Heart left ventricle (tissue), 16 donors: Measurements from ENCODE around the gene MEGF10. TPM values are rescaled to one million over a fixed set of nuclear protein-coding genes. Genes with fewer than 3 reads are reported as not detected.
A peak's percentile ranks its signal among the peaks of the same experiment; 100 is the strongest.

Experiments
- ATAC-seq, 4 donors: fragments of 200-7000 bp; cut with Tn5 transposase; one replicate each; pipeline ENCODE4 v1.9.1; 2020 to 2022; ENCODE audit warnings: moderate library complexity in 4 of 4, mild to moderate bottlenecking in 3 of 4, moderate number of reproducible peaks in 1 of 4
- DNase-seq, 5 donors: peaks; one replicate each; pipeline ENCODE4 v3.0.0-alpha.2; 2020
- H3K27ac ChIP-seq, 12 donors: fragments of 200-600 bp; sonication (generic) in 4 of 12; one replicate each; pipeline versions ENCODE4 v1.5.0 to v1.8.0; 2016 to 2022; ENCODE audit warnings: mild to moderate bottlenecking in 2 of 12
- H3K27me3 ChIP-seq, 9 donors: fragments of 200-600 bp; sonication (generic) in 2 of 9; one replicate each; pipeline versions ENCODE4 v1.5.1 to v1.8.0; 2016 to 2022; ENCODE audit warnings: mild to moderate bottlenecking in 3 of 9
- H3K36me3 ChIP-seq, 9 donors: fragments of 200-600 bp; sonication (generic) in 2 of 9; one replicate each; pipeline versions ENCODE4 v1.5.0 to v1.8.0; 2018 to 2022; ENCODE audit warnings: mild to moderate bottlenecking in 2 of 9
- H3K4me1 ChIP-seq, 12 donors: fragments of 200-600 bp; sonication (generic) in 4 of 12; one replicate each; pipeline versions ENCODE4 v1.5.0 to v1.8.0; 2016 to 2022; ENCODE audit warnings: mild to moderate bottlenecking in 3 of 12
- H3K4me3 ChIP-seq, 12 donors: fragments of 200-600 bp; sonication (generic) in 4 of 12; one replicate each; pipeline versions ENCODE4 v1.5.0 to v1.8.0; 2017 to 2022; ENCODE audit warnings: mild to moderate bottlenecking in 9 of 12, moderate library complexity in 4 of 12
- H3K9me3 ChIP-seq, 12 donors: fragments of 200-600 bp; sonication (generic) in 4 of 12; one replicate each; pipeline versions ENCODE4 v1.5.0 to v1.8.0; 2016 to 2022; ENCODE audit warnings: mild to moderate bottlenecking in 1 of 12
- CTCF ChIP-seq, 12 donors: fragments of 200-600 bp; sonication (generic) in 4 of 12; IDR thresholded peaks; one replicate each; pipeline versions ENCODE4 v1.5.0 to v1.8.0; 2018 to 2022; ENCODE audit warnings: antibody characterized with exemption in 12 of 12, mild to moderate bottlenecking in 5 of 12
- POLR2A ChIP-seq, 2 donors: fragments of 450-650 bp; IDR thresholded peaks; one replicate each; pipeline ENCODE4 v1.6.1; 2017; ENCODE audit warnings: antibody characterized with exemption in 2 of 2, mild to moderate bottlenecking in 2 of 2, moderate library complexity in 2 of 2
- WGBS, 4 donors: extraction: QIAGEN DNeasy Blood & Tissue Kit in 2 of 4; methylation state at CpG; one replicate each; pipeline versions ENCODE4 v1.1.5 to v1.1.7; 2013 to 2018; 5-methylcytosine and 5-hydroxymethylcytosine counted together
- intact Hi-C, 10 donors: fragments of 100-400 bp; cut with DNase I; formaldehyde crosslinking; loops; one replicate each; pipeline versions ENCODE4 v1.11.1 to v1.14.2; 2022
- polyA plus RNA-seq, 2 donors: library from polyadenylated mRNA; stranded (reverse); fragments of 200-250 nt; gene quantifications; one replicate each; pipeline ENCODE4 v1.2.3, GENCODE V29; 2013
- total RNA-seq, 9 donors: library from RNA; depleted of rRNA in 2 of 9; stranded (reverse); fragments of >200 nt in 2 of 9; fragmentation: NEBNext Ultra II Directional in 3 of 9; extraction: Animal tissue kit (Norgen Biotek cat#: 25700) in 3 of 9; gene quantifications; one replicate each; pipeline versions ENCODE4 v1.1.0 to v1.2.4, GENCODE V29; 2016 to 2023
- donor health status: ischemic (EF 13 %, LVEDD 7.1; RV severe dilation, severe dysfunction).
- donor health status: healthy with polysubstance abuse.
- donor health status: DM: no; HTN: yes; CAD: no.
- donor health status: DM: no; HTN: no; CAD: no.
- donor health status: ischemic (EF 25% LVEDD 6.9; RV normal size, moderate dysfunction).
- donor health status: ischemic (EF 25% LVEDD 5.7; RV mildly dilated, moderate dysfunction).
- donor health status: healthy.
- donor health status: DM: yes; HTN: yes; CAD: no.
- donor health status: ischemic (EF 35%, LVEDD 5.7; RV mildly dilated, moderate dysfunction).
- donor health status: nonischemic (EF 11% LVEDD 7.7; RV severe dilation, severe dysfunction).
- donor health status: DM: yes; HTN: yes; CAD: no.
- donor health status: PGD.
- donor health status: ischemic (EF 29% LVEDD 5.4; RV normal size, mild dysfunction).
- donor health status: nonischemic (EF 23%, LVEDD 6.1; RV moderate dilation, normal function).

The MEGF10 gene
- total and polyA plus RNA-seq, 11 donors: 0.04 to 1.3 (median 0.32) TPM

- 15 to 22% (median 16%) methylated on average over 28 of the region's 28 CpGs for WGBS, 4 donors
- ATAC-seq: no peak
- intact Hi-C loops: loop anchor here (1.0 to 10.0 kb wide), 10 partner anchors 146 to 206 kb away; no protein-coding TSS in a partner anchor
These were observed 524 bp downstream of the MEGF10 start for GRCh38 chr5:127290946-127291693.

GRCh38 chr5:127292030-127292735 lies 1.6 kb downstream of the MEGF10 start:
- H3K9me3 ChIP-seq: peaks cover 0 to 10% (median 0%) of the 10 kb centered on the region in 12 donors
- H3K4me1 ChIP-seq: peaks cover 0 to 12% (median 3%) of the 10 kb centered on the region in 12 donors
- TF ChIP-seq CTCF (IDR thresholded peaks at IDR 0.05) (no peak), POLR2A (IDR thresholded peaks at IDR 0.05) (no peak)
- DNase-seq (no peak), ATAC-seq (no peak)
- intact Hi-C loops: loop anchor here in 8 of 10 donors (5.0 to 10.0 kb wide), 5 partner anchors 145 to 205 kb away; no protein-coding TSS in a partner anchor
- no peak overlapping the region for H3K27ac ChIP-seq
- H3K27me3 ChIP-seq: peaks cover 0 to 51% (median 33%) of the 10 kb centered on the region in 9 donors
- H3K36me3 ChIP-seq: no peaks in the 10 kb centered on the region
- H3K4me3 ChIP-seq: no peak overlapping the region
- WGBS, 4 donors: 78 to 89% (median 83%) methylated on average over 2 of the region's 2 CpGs

More at GRCh38 chr5:127290946-127291693, 524 bp downstream of the MEGF10 start:
- DNase-seq: no peak
- Histone ChIP-seq H3K9me3 (peaks cover 0 to 10% (median 0%) of the 10 kb centered on the region in 12 donors), H3K4me3 (peak overlapping the region in 11 of 12 donors; percentile 16 to 47 (median 41)), H3K27ac (no peak overlapping the region), H3K36me3 (no peaks in the 10 kb centered on the region), H3K4me1 (peaks cover 0 to 12% (median 3%) of the 10 kb centered on the region in 12 donors), H3K27me3 (peaks cover 0 to 52% (median 33%) of the 10 kb centered on the region in 9 donors)
- no peak for TF ChIP-seq CTCF (IDR thresholded peaks at IDR 0.05)

GRCh38 chr5:127293373-127293772 lies 2.8 kb downstream of the MEGF10 start:
- Histone ChIP-seq H3K9me3 (peaks cover 0 to 8% (median 0%) of the 10 kb centered on the region in 12 donors), H3K27me3 (peaks cover 0 to 53% (median 33%) of the 10 kb centered on the region in 9 donors), H3K4me1 (peaks cover 0 to 12% (median 3%) of the 10 kb centered on the region in 12 donors), H3K4me3 (no peak overlapping the region), H3K27ac (no peak overlapping the region), H3K36me3 (no peaks in the 10 kb centered on the region)
- ATAC-seq: no peak
- intact Hi-C loops: loop anchor here in 8 of 10 donors (5.0 to 10.0 kb wide), 5 partner anchors 144 to 204 kb away; no protein-coding TSS in a partner anchor
- TF ChIP-seq POLR2A (IDR thresholded peaks at IDR 0.05) (no peak), CTCF (IDR thresholded peaks at IDR 0.05) (no peak)
- no peak for DNase-seq

- intact Hi-C loops: loop anchor here in 8 of 10 donors (5.0 to 10.0 kb wide), 5 partner anchors 142 to 202 kb away; no protein-coding TSS in a partner anchor
- Histone ChIP-seq H3K9me3 (no peaks in the 10 kb centered on the region), H3K4me1 (peaks cover 0 to 12% (median 3%) of the 10 kb centered on the region in 12 donors), H3K27me3 (peaks cover 0 to 52% (median 32%) of the 10 kb centered on the region in 9 donors), H3K36me3 (no peaks in the 10 kb centered on the region), H3K4me3 (no peak overlapping the region), H3K27ac (no peak overlapping the region)
- 69 to 88% (median 77%) methylated on average over 1 of the region's 1 CpG for WGBS, 4 donors
- DNase-seq (no peak), ATAC-seq (no peak)
- TF ChIP-seq POLR2A (IDR thresholded peaks at IDR 0.05) (no peak), CTCF (IDR thresholded peaks at IDR 0.05) (no peak)
These were observed 4.2 kb downstream of the MEGF10 start for GRCh38 chr5:127294829-127295228.
